ENCODE measurements around the gene DPF1.
"Not testable (repeated sequence)": the region's sequence is repeated elsewhere in the genome, so short reads cannot be mapped to it uniquely, and the experiment has no call there.

The DPF1 gene

GRCh38 chr19:38250428-38250820, 26.4 kb upstream of the DPF1 start:
- DNase-seq, result no peak

- no peak for DNase-seq
Measured at GRCh38 chr19:38248421-38248820, 24.4 kb upstream of the DPF1 start.

DNA sequence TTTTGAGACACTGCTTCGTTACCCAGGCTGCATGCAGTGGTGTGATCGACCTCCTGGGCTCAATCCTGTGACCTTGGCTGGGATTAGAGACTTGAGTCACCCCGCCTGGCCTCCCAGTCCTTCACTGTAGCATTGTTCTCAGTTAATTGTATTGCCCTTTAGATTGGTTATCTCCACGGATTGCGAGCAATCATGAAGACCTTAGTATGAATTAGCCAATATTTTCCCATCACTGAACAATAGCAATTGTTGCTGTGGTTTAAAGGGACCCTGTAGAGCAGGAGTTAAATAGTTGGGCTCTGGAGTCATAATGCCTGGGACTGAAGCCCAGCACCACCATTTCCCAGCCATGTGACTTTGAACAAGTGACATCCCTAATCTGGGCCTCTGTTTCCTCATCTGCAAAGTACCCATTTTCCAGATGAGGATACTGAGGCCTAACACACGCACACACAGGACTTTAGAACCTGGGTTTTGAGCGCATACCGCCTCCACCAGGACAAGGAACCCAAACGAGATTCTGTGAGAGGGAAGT, 23.8 kb upstream of the DPF1 start:
- DNase-seq, result no peak

DNA sequence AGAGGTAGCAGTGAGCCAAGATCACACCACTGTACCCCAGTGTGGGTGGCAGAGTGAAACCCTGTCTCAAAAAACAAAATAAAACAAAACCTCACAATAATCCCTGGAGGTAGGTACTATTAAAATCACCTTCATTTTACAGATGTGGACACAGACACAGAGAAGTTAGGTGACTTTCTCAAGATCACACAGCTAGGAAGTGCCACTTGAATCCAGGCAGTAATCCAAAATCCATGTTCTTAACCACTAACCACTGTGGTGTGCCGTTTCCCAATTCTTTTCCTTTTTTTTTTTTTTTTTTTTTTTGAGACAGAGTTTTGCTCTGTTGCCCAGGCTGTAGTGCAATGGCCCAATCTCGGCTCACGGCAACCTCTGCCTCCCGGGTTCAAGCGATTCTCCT, 23.1 kb upstream of the DPF1 start:
- DNase-seq, result no peak

GRCh38 chr19:38245826-38246498, 21.9 kb upstream of the DPF1 start:
- no peak for DNase-seq

- DNase-seq, result no peak
Measured at GRCh38 chr19:38243279-38243673, 19.3 kb upstream of the DPF1 start.

DNA sequence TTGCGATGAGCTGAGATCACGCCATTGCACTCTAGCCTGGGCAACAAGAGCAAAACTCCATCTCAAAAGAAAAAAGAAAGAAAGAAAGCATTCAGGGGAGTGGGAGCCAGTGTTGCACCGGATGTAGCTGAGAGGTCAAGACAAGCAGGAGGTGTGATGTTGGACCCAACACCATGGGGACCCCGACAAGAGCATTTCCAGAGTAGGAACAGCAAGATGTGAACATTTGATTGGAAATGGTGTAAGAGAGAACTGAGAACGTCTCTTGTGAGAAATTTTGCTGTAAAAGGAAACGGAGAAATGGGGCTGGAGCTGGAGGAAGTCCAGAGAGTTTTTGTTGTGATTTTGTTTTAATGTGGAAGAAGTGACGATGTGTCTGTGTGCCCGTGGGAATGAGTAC, 15.8 kb upstream of the DPF1 start:
- no peak for DNase-seq

DNA sequence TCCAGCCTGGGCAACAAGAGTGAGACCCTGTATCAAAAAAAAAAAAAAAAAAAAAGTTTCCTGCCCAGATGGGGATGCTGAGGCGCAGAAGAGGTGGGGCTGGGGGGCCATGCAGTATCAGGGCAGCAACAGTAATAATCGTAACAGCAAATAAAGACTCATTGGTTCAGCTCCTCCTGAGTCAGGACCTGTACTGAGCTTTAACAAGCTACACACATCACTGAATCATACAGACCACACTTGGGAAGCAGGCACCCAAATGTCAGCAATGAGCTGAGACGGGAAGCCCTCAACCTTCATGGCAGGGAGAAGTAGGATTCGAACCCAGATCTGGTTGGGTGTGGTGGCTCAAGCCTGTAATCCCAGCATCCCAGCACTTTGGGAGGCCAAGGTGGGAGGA, 10.6 kb upstream of the DPF1 start:
- DNase-seq, result no peak

GRCh38 chr19:38233740-38234251, 9.8 kb upstream of the DPF1 start:
- DNase-seq, result peak; percentile 78

- DNase-seq, result no peak
Measured at GRCh38 chr19:38231918-38232317, 7.9 kb upstream of the DPF1 start.

- DNase-seq, result not testable (repeated sequence)
Measured at GRCh38 chr19:38230506-38231133, 6.6 kb upstream of the DPF1 start.

DNA sequence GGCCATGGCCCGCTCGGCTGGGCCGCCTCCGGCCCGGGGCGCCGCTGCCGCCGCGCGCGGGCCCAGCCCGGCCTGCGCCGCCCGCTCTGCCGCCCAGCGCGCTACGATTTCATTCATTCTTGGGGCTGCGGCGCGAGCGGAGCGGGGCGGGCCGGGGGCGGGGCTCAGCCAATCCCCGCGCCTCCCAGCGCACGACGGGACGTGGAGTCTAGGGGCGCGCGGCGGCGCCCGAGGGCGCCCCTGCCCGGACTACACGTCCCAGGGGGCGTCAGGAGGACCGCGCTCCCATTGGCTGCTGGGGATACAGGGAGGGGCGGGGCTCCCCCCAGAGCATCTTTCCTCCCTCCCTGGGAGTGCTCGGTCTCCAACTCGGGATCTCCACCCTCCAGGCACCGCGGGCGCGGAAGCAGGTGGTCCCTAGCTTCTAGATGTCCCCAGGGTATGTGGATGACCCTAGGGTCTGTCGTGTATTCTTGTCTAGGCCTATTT, 5.6 kb upstream of the DPF1 start:
- DNase-seq, result peak; percentile 10

- DNase-seq, result no peak
Measured at GRCh38 chr19:38228491-38229439, 4.7 kb upstream of the DPF1 start.

DNA sequence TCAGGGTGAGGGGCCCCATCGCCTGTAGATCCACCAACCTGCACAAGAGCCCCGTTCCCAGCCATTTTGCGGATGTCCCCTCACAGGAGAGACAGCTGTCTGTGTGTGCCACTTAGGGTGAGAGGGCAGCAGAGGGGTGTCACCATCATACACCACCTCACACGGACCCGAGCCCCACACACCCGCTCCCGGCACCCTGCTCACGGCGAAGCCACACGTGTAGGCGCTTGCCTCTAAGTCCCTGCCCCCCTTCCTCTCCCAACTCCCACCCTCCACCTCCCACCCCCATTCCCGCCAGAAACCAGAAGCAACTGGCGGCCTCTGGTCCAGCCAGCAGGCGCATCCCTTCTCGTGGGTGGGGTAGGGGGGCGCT, 4.0 kb upstream of the DPF1 start:
- DNase-seq, result no peak

DNA sequence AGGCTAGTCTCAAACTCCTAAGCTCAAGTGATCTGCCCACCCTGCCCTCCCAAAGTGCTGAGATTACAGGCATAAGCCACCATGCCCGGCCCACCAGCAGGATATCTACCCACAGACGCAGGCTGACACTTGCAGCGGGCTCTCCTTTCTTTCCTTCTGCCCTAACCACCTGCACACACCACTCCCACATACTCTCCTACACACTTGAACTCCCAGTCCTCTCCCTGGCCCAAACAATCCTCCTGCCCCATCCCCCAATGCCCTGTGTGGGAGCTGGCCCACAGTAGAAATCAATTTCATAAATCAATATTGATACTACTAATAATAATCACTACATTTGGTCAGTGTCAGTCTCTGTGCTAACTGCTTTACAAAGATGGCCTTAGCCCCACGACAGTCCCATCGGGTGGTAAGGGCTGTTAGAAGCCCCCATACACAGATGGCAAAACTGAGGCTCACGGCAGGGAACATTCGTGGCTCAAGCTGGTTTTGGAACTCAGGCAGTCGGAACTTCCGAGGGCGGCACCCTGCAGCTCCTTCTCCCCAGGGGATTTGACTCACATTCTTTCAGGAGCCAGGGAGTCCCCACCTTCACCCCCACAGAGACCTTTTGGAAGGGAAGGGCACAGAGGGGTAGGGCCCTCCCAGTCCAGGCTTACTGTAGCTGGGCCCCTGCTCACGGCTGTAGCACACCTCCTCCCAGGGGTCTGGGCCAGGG, 3.4 kb upstream of the DPF1 start:
- no peak for DNase-seq

DNA sequence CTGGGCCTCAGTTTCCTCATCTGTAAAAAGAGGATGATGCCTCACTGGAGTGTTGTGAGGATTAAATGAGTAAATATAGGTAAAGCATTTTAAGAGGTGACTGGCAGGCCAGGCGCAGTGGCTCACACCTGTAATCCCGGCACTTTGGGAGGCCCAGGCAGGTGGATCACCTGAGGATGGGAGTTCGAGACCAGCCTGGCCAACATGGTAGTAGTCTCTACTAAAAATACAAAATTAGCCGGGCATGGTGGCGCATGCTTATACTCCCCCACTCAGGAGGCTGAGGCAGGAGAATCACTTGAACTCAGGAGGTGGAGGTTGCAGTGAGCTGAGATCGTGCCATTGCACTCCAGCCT, 819 bp upstream of the DPF1 start:
- DNase-seq, result not testable (repeated sequence)

- DNase-seq, result no peak
Measured at GRCh38 chr19:38223617-38224013, 407 bp downstream of the DPF1 start.

GRCh38 chr19:38223119-38223523, 901 bp downstream of the DPF1 start:
- DNase-seq, result no peak

GRCh38 chr19:38221919-38222830, 1.8 kb downstream of the DPF1 start:
- DNase-seq, result no peak

- DNase-seq, result no peak
Measured at GRCh38 chr19:38221421-38221820, 2.6 kb downstream of the DPF1 start.

GRCh38 chr19:38219221-38219620, 4.8 kb downstream of the DPF1 start:
- no peak for DNase-seq

DNA sequence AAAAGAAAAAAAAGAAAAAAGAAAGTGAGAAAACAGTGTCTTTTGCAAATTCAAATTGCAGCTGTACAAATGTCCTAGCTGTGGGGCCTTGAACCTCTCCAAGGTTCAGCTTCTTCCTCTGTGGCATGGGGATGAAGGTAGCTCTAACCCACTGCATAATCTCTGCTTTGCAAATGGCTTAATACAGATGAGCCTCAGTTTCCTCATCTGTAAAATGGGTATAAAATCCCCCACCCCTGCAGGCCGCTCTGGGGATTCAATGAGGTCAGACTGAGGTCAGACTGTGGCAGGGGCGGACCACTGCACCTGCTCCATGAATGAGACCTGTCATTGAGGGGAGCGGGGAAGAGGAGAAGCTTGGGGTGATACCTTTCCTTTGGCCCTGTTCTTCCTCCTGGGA, 5.8 kb downstream of the DPF1 start:
- no peak for DNase-seq
